DND-41 (cell line): ENCODE results near the gene CCL7.

Experiments used
- ATAC-seq: fragments of 200-7000 bp; cut with Tn5 transposase; 3 replicates; pipeline ENCODE4 v1.9.1; 2021; ENCODE audit warnings: low read depth; ENCODE audit not compliant: insufficient read depth
- DNase-seq: peaks from one replicate; pipeline ENCODE4 v3.0.0-alpha.2; 2020
- H2AFZ ChIP-seq: 2 replicates; pipeline ENCODE4 v1.6.0; 2012; ENCODE audit warnings: low read depth, low read length
- H3K27ac ChIP-seq: 2 replicates; pipeline ENCODE4 v1.5.1; 2012; ENCODE audit warnings: low read length, inconsistent platforms
- H3K27me3 ChIP-seq: fragments of 200-600 bp; sonication (generic); 2 replicates; pipeline ENCODE4 v1.6.0; 2012; ENCODE audit warnings: low read length, mild to moderate bottlenecking, inconsistent platforms; ENCODE audit not compliant: insufficient read depth, poor library complexity
- H3K36me3 ChIP-seq: 2 replicates; pipeline ENCODE4 v1.5.1; 2012; ENCODE audit warnings: low read length, inconsistent platforms; ENCODE audit not compliant: insufficient read depth
- H3K4me1 ChIP-seq: 2 replicates; pipeline ENCODE4 v1.5.1; 2012; ENCODE audit warnings: mild to moderate bottlenecking, low read length; ENCODE audit not compliant: insufficient read depth
- H3K4me2 ChIP-seq: 2 replicates; pipeline ENCODE4 v1.6.0; 2012; ENCODE audit warnings: mild to moderate bottlenecking, moderate library complexity, low read length, inconsistent platforms; ENCODE audit not compliant: insufficient read depth
- H3K4me3 ChIP-seq, 2 experiments: fragments of 200-600 bp in 1 of 2; shearing (Covaris generic) in 1 of 2; 2 replicates each; pipeline ENCODE4 v1.5.1; 2012 to 2016; ENCODE audit warnings: inconsistent platforms in 2 of 2, low read length in 2 of 2, mild to moderate bottlenecking in 2 of 2, low read depth in 1 of 2, moderate library complexity in 1 of 2
- H3K79me2 ChIP-seq: 2 replicates; pipeline ENCODE4 v1.6.0; 2012; ENCODE audit warnings: low read length, inconsistent platforms; ENCODE audit not compliant: insufficient read depth
- H3K9ac ChIP-seq: 2 replicates; pipeline ENCODE4 v1.6.0; 2012; ENCODE audit warnings: low read depth, mild to moderate bottlenecking, inconsistent platforms, low read length, moderate library complexity
- H3K9me3 ChIP-seq: 2 replicates; pipeline ENCODE4 v1.5.1; 2012; ENCODE audit warnings: low read length, moderate library complexity, mild to moderate bottlenecking, inconsistent platforms; ENCODE audit not compliant: insufficient read depth, severe bottlenecking
- H4K20me1 ChIP-seq: 2 replicates; pipeline ENCODE4 v1.6.0; 2012; ENCODE audit warnings: low read length; ENCODE audit not compliant: insufficient read depth
- EZH2 ChIP-seq: IDR thresholded peaks from 3 replicates; pipeline ENCODE4 v1.6.1; 2012; ENCODE audit warnings: borderline replicate concordance, low read depth, mild to moderate bottlenecking, moderate library complexity, low read length, inconsistent platforms; ENCODE audit not compliant: severe bottlenecking
- TF ChIP-seq, protein P1 (sequence below): IDR thresholded peaks from 2 replicates; pipeline ENCODE4 v1.5.1; 2012; ENCODE audit warnings: borderline replicate concordance, low read length, moderate library complexity, mild to moderate bottlenecking; ENCODE audit not compliant: poor library complexity, severe bottlenecking; ENCODE audit errors: extremely low read depth

The CCL7 gene

DNA sequence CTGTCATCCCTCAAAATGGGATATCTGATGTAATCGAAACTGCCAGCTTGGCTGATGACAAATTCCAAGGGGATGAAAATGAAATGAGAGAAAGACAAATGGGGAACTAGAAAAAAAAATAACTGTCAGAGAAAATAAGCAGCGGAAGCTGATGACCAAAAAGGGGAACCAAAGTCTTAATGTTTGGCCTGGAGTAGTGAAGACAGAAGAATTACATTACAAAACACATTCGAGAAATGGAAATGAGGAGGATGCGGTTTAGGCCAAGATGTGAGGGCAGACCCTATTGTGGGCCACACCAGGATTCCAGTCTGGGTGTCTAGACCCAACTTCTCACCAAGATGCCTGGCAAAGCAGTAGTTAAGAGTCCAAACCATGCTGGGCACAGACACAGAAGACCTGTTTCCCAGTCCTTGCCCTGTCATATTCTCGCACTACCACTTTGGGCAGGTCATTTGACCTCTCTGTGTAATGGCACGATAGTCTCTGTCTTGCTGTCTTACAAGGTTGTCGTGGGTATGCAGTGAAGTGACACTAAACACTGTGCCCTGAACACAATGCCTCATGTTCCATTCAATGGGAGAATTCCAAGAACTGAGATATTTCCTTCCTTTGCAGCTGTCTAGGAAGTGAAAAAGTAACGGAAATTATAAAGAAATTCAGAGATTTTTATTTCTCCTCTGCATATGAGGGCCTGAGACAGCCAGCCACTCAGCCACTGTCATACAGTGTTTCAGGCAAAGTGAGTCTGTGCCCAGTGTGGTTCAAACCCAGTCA is 27.2 kb upstream of the CCL7 start:
- TF ChIP-seq, protein P1, sequence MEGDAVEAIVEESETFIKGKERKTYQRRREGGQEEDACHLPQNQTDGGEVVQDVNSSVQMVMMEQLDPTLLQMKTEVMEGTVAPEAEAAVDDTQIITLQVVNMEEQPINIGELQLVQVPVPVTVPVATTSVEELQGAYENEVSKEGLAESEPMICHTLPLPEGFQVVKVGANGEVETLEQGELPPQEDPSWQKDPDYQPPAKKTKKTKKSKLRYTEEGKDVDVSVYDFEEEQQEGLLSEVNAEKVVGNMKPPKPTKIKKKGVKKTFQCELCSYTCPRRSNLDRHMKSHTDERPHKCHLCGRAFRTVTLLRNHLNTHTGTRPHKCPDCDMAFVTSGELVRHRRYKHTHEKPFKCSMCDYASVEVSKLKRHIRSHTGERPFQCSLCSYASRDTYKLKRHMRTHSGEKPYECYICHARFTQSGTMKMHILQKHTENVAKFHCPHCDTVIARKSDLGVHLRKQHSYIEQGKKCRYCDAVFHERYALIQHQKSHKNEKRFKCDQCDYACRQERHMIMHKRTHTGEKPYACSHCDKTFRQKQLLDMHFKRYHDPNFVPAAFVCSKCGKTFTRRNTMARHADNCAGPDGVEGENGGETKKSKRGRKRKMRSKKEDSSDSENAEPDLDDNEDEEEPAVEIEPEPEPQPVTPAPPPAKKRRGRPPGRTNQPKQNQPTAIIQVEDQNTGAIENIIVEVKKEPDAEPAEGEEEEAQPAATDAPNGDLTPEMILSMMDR = no peak
- no peak for TF ChIP-seq EZH2
- Histone ChIP-seq H2AFZ (no peak overlapping the region), H3K27me3 (peaks cover 3% of the 10 kb centered on the region), H3K4me2 (no peak overlapping the region), H3K36me3 (no peaks in the 10 kb centered on the region), H3K9me3 (no peaks in the 10 kb centered on the region), H3K4me3 (no peak overlapping the region), H3K9ac (no peak overlapping the region), H3K27ac (no peak overlapping the region), H4K20me1 (no peaks in the 10 kb centered on the region), H3K4me1 (no peaks in the 10 kb centered on the region), H3K79me2 (no peaks in the 10 kb centered on the region)
- ATAC-seq (no peak), DNase-seq (no peak)

DNA sequence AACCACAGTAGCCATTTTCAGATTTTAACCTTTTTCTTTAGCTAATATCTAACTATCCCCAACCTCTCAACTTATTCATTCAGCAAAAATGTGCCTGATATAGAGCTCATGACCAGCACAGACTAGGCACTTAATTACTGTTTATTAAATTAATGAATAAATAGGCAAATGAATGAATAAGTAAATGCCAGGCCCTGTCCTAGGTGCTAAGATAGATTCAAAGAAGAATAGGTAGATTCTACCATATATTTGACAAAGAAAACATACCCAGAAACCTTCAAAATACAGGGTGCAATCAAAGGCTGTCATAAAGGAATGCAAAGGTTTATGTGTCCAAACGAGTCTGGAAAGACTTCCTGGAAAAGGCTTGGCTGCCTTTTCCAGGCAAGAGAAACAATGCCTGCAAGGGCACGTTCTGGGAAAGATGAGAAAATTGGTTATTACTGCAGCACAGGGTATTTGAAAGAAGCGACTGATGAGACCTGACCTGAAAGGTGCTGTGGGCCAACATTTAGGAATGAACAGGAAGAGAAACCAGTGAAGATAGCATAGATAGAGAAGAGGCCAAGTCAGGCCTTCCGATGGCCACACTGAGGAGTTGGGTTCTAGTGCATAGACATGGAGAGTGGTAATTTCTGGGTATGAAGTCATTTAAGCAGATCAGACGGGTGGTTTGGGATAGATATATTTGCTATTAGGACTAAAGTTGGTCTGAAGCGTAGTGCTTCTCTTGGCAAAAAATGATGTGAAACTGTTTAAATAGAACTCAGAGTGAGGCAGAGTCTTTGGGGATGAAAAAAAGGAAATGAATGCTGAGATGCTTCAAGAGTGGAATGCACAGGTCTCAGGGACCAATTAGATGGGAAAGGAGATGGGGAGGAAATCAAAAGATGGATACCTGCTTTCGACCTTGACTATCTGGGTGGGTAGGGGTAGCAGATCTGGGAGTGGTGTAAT is 26.4 kb upstream of the CCL7 start:
- no peaks in the 10 kb centered on the region for H4K20me1 ChIP-seq
- DNase-seq (no peak), ATAC-seq (no peak)
- TF ChIP-seq, protein P1 = no peak
- TF ChIP-seq EZH2 = no peak
- H3K4me3 ChIP-seq = no peak overlapping the region
- H2AFZ ChIP-seq = no peak overlapping the region
- peaks cover 3% of the 10 kb centered on the region for H3K27me3 ChIP-seq
- H3K9ac ChIP-seq = no peak overlapping the region
- no peaks in the 10 kb centered on the region for H3K79me2 ChIP-seq
- H3K27ac ChIP-seq = no peak overlapping the region
- no peaks in the 10 kb centered on the region for H3K36me3 ChIP-seq
- H3K4me1 ChIP-seq = no peaks in the 10 kb centered on the region
- H3K4me2 ChIP-seq = no peak overlapping the region
- H3K9me3 ChIP-seq = no peaks in the 10 kb centered on the region

DNA sequence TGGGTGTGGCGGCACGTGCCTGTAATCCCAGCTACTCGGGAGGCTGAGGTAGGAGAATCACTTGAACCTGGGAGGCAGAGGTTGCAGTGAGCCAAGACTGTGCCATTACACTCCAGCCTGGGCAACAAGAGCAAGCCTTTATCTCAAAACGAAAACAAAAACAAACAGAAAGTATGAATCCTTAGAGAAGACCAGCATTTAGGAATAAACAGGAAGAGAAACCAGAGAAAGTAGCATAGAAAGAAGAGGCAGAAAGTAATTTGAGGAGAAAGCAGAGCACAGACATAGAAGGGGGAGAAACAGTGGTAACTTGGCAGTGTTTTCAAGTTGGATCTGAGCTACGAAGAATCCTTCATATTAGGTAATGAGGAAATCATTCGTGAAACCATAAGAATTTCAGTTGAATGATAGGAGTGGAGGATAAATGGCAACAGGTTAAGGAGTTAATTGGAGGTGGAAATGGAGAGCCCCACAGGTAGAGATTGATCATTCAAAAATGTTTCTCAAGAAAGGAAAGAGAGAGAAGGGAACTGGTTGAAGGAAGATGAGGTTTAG is 24.6 kb upstream of the CCL7 start:
- Histone ChIP-seq H3K9ac (no peak overlapping the region), H4K20me1 (no peaks in the 10 kb centered on the region), H3K36me3 (no peaks in the 10 kb centered on the region), H3K9me3 (no peaks in the 10 kb centered on the region), H2AFZ (no peak overlapping the region), H3K4me1 (no peaks in the 10 kb centered on the region), H3K27me3 (peaks cover 3% of the 10 kb centered on the region), H3K79me2 (no peaks in the 10 kb centered on the region), H3K27ac (no peak overlapping the region), H3K4me3 (no peak overlapping the region), H3K4me2 (no peak overlapping the region)
- TF ChIP-seq, protein P1 = no peak
- TF ChIP-seq EZH2 = no peak
- DNase-seq (no peak), ATAC-seq (no peak)
